GM19240 (cell line): ENCODE results near the gene HOTAIR.

Experiments
- DNase-seq: peaks from one replicate; pipeline ENCODE4 v3.0.0; 2011; ENCODE audit warnings: low spot score; ENCODE audit not compliant: insufficient read length

Gene HOTAIR

GRCh38 chr12:53963005-53963404 lies 11.7 kb downstream of the HOTAIR start:
- no peak for DNase-seq

GRCh38 chr12:53961025-53961761 lies 13.6 kb downstream of the HOTAIR start:
- no peak for DNase-seq

GRCh38 chr12:53960187-53961024 lies 14.3 kb downstream of the HOTAIR start:
- no peak for DNase-seq

GRCh38 chr12:53959314-53959713 lies 15.4 kb downstream of the HOTAIR start:
- DNase-seq: no peak

- DNase-seq: no peak
These were observed 16.6 kb downstream of the HOTAIR start for GRCh38 chr12:53958128-53958527.

GRCh38 chr12:53956914-53957536 lies 17.7 kb downstream of the HOTAIR start:
- DNase-seq: no peak

GRCh38 chr12:53956251-53956887 lies 18.4 kb downstream of the HOTAIR start:
- no peak for DNase-seq

- DNase-seq: no peak
These were observed 18.9 kb downstream of the HOTAIR start for GRCh38 chr12:53955776-53956250.

GRCh38 chr12:53955036-53955775 lies 19.5 kb downstream of the HOTAIR start:
- no peak for DNase-seq

GRCh38 chr12:53954694-53955035 lies 20.1 kb downstream of the HOTAIR start, which contains the start of gene HOXC12:
Gene HOXC12, plus strand, starts transcription at chr12:53954903. Its CDS starts 27 bp downstream, at chr12:53954930.
- no peak for DNase-seq

- no peak for DNase-seq
These were observed 20.7 kb downstream of the HOTAIR start for GRCh38 chr12:53953831-53954693.

GRCh38 chr12:53952871-53953734 lies 21.7 kb downstream of the HOTAIR start:
- no peak for DNase-seq

GRCh38 chr12:53952335-53952694 lies 22.4 kb downstream of the HOTAIR start:
- no peak for DNase-seq

GRCh38 chr12:53951577-53952334 lies 23.0 kb downstream of the HOTAIR start:
- DNase-seq: no peak

- DNase-seq: no peak
These were observed 23.8 kb downstream of the HOTAIR start for GRCh38 chr12:53950789-53951576.

GRCh38 chr12:53950437-53950773 lies 24.3 kb downstream of the HOTAIR start:
- DNase-seq: no peak

GRCh38 chr12:53949631-53950436 lies 24.9 kb downstream of the HOTAIR start:
- DNase-seq: no peak
